HepG2 (cell line): ENCODE measurements around the gene SHANK3. TPM values are rescaled to one million over a fixed set of nuclear protein-coding genes. Genes with fewer than 3 reads are reported as not detected.

ENCODE experiments used
- ATAC-seq: fragments of 200-7000 bp; cut with Tn5 transposase; 3 replicates; pipeline ENCODE4 v1.9.1; 2020; ENCODE audit warnings: mild to moderate bottlenecking, moderate library complexity
- BruUV-seq: library from RNA; stranded (reverse); fragments of 400-500 nt; replicated peaks from 2 replicates; lab custom pipeline; 2021; lab: Mats Ljungman, UMichigan
- CTCF ChIA-PET: fragments of 300-600 bp; formaldehyde crosslinking; extraction: SDS; loops from one replicate; lab custom pipeline; 2021; ENCODE audit warnings: low total read pairs, inconsistent platforms, low intra/inter-chr PET ratio; lab: Yijun Ruan, JAX
- POLR2A ChIA-PET: fragments of 350-600 bp; sonication (Branson Sonifier 250); formaldehyde crosslinking; loops from one replicate; lab custom pipeline; 2020; ENCODE audit warnings: antibody characterized with exemption, inconsistent platforms; lab: Yijun Ruan, JAX
- DNase-seq: peaks from one replicate; pipeline ENCODE4 v3.0.0-alpha.2; 2015; ENCODE audit warnings: low spot score
- FAIRE-seq: peaks from 3 replicates; lab custom pipeline; 2011; peaks lifted over from hg19 to GRCh38; lab: Jason Lieb, UNC
- H2AFZ ChIP-seq: one replicate; pipeline ENCODE4 v1.6.1; 2011; ENCODE audit warnings: low read length, inconsistent platforms
- H3K27ac ChIP-seq: fragments of 300-600 bp; 3 replicates; pipeline ENCODE4 v1.8.0; 2011; ENCODE audit warnings: mixed run types, mild to moderate bottlenecking, mixed read lengths, low read length, inconsistent platforms; ENCODE audit not compliant: insufficient read depth; ENCODE audit errors: extremely low read length
- H3K27me3 ChIP-seq, 2 experiments: fragments of 200-600 bp in 1 of 2; 2 replicates in 1 of 2; 3 replicates in 1 of 2; pipeline versions ENCODE4 v1.6.0 to v1.8.0; 2011; ENCODE audit warnings: low read length in 2 of 2, mild to moderate bottlenecking in 2 of 2, moderate library complexity in 2 of 2, inconsistent platforms in 1 of 2; ENCODE audit not compliant: insufficient read depth in 2 of 2, control insufficient read depth in 1 of 2
- H3K36me3 ChIP-seq, 2 experiments: fragments of 200-600 bp in 1 of 2; replicated peaks in 1 of 2; 2 replicates in 1 of 2; 3 replicates in 1 of 2; pipeline versions ENCODE4 v1.5.1 to v1.8.0; 2011; ENCODE audit warnings: low read length in 2 of 2, inconsistent platforms in 1 of 2; ENCODE audit not compliant: insufficient read depth in 2 of 2, control insufficient read depth in 1 of 2
- H3K4me1 ChIP-seq: 2 replicates; pipeline ENCODE4 v1.5.1; 2012; ENCODE audit warnings: low read length, inconsistent platforms; ENCODE audit not compliant: insufficient read depth
- H3K4me2 ChIP-seq: 2 replicates; pipeline ENCODE4 v1.6.0; 2011; ENCODE audit warnings: low read depth, low read length, inconsistent platforms
- H3K4me3 ChIP-seq, 3 experiments: fragments of 200-600 bp in 1 of 3; sonication (generic), shearing (Covaris generic) in 1 of 3; replicated peaks in 1 of 3; 2 replicates each; pipeline ENCODE4 v1.5.1; 2011 to 2016; ENCODE audit warnings: low read length in 3 of 3, inconsistent platforms in 2 of 3, low read depth in 2 of 3, mild to moderate bottlenecking in 2 of 3, control low read depth in 1 of 3, mixed read lengths in 1 of 3; ENCODE audit not compliant: insufficient read depth in 1 of 3
- H3K79me2 ChIP-seq: one replicate; pipeline ENCODE4 v1.6.1; 2011; ENCODE audit warnings: low read length, inconsistent platforms; ENCODE audit not compliant: insufficient read depth
- H3K9ac ChIP-seq: 2 replicates; pipeline ENCODE4 v1.6.0; 2011; ENCODE audit warnings: mild to moderate bottlenecking, low read depth, low read length, inconsistent platforms; ENCODE audit not compliant: insufficient read depth
- H3K9me3 ChIP-seq: 2 replicates; pipeline ENCODE4 v1.5.1; 2012; ENCODE audit warnings: mild to moderate bottlenecking, low read length
- H4K20me1 ChIP-seq: 2 replicates; pipeline ENCODE4 v1.6.0; 2011; ENCODE audit warnings: inconsistent platforms, mild to moderate bottlenecking, low read length, moderate library complexity; ENCODE audit not compliant: insufficient read depth
- ARID4A ChIP-seq: sonication (generic); formaldehyde crosslinking; IDR thresholded peaks from 2 replicates; pipeline ENCODE4 v1.5.0; 2020; ENCODE audit warnings: mild to moderate bottlenecking, missing genetic modification reagents, borderline replicate concordance
- BHLHE40 ChIP-seq: IDR thresholded peaks from 2 replicates; pipeline ENCODE4 v1.6.1; 2011; ENCODE audit warnings: low read length, improper control_type of control experiment
- BRCA1 ChIP-seq: sonication (generic); formaldehyde crosslinking; IDR thresholded peaks from 2 replicates; pipeline ENCODE4 v1.4.0; 2020; ENCODE audit warnings: missing genetic modification reagents
- ETV5 ChIP-seq: IDR thresholded peaks from 2 replicates; pipeline ENCODE4 v1.6.1; 2018; ENCODE audit warnings: missing biosample characterization, missing genetic modification reagents, inconsistent platforms, borderline replicate concordance
- FOXK2 ChIP-seq: fragments of 450-650 bp; IDR thresholded peaks from 2 replicates; pipeline ENCODE4 v1.6.1; 2016
- FOXO1 ChIP-seq: sonication (generic); formaldehyde crosslinking; IDR thresholded peaks from 2 replicates; pipeline ENCODE4 v1.4.0; 2020; ENCODE audit warnings: missing genetic modification reagents
- HOXA5 ChIP-seq: sonication (generic); formaldehyde crosslinking; IDR thresholded peaks from 2 replicates; pipeline ENCODE4 v1.4.0; 2020; ENCODE audit warnings: missing genetic modification reagents
- KDM2A ChIP-seq: sonication (generic); formaldehyde crosslinking; IDR thresholded peaks from 2 replicates; pipeline ENCODE4 v1.4.0; 2020; ENCODE audit warnings: low read depth, missing genetic modification reagents, borderline replicate concordance
- NFYC ChIP-seq: IDR thresholded peaks from 2 replicates; pipeline ENCODE4 v1.6.1; 2016; ENCODE audit warnings: missing genetic modification reagents, missing compliant biosample characterization
- TARDBP ChIP-seq: sonication (generic); formaldehyde crosslinking; IDR thresholded peaks from 2 replicates; pipeline ENCODE4 v1.8.0; 2022; ENCODE audit warnings: mild to moderate bottlenecking, missing genetic modification reagents
- ZNF160 ChIP-seq: sonication (generic); formaldehyde crosslinking; IDR thresholded peaks from 2 replicates; pipeline ENCODE4 v1.8.0; 2022; ENCODE audit warnings: mild to moderate bottlenecking, inconsistent platforms, missing genetic modification reagents
- ZNF331 ChIP-seq: sonication (generic); formaldehyde crosslinking; IDR thresholded peaks from 2 replicates; pipeline ENCODE4 v1.4.0; 2020; ENCODE audit warnings: missing genetic modification reagents
- ZNF512 ChIP-seq: sonication (generic); formaldehyde crosslinking; IDR thresholded peaks from 2 replicates; pipeline ENCODE4 v1.4.0; 2020; ENCODE audit warnings: mild to moderate bottlenecking, missing genetic modification reagents
- WGBS: methylation state at CpG from one replicate; pipeline ENCODE4 v1.1.6; 2017; ENCODE audit warnings: low lambda C conversion rate; 5-methylcytosine and 5-hydroxymethylcytosine counted together
- in situ Hi-C: cut with HindIII; loops from 2 replicates; pipeline ENCODE4 v1.10.0; 2017; ENCODE audit warnings: low pct_unique_long_range_greater_than_20kb; ENCODE audit not compliant: extremely low pct_ligation_motif_present
- intact Hi-C: fragments of 100-400 bp; cut with micrococcal nuclease; formaldehyde crosslinking; loops from one replicate; pipeline ENCODE4 v1.10.0; 2022; ENCODE audit not compliant: unreplicated experiment
- polyA plus RNA-seq, 8 experiments: library from polyadenylated mRNA; depleted of rRNA in 3 of 8; stranded (reverse) in 7 of 8; unstranded in 1 of 8; fragments of >200 nt; fragmentation: Illumina TruSeq in 4 of 8; extraction: Trizol in 4 of 8; gene quantifications; 2 replicates each; pipeline versions ENCODE4 v1.2.1 to v1.2.3, GENCODE V29; 2011 to 2016; ENCODE audit warnings: low read depth in 4 of 8, missing spikeins in 1 of 8, mixed read lengths in 1 of 8; ENCODE audit not compliant: insufficient read depth in 1 of 8
- total RNA-seq, 5 experiments: library from RNA; depleted of rRNA; stranded (reverse); fragments of >200 nt; fragmentation: Illumina TruSeq; extraction: Trizol; gene quantifications; 2 replicates each; pipeline ENCODE4 v1.2.3, GENCODE V29; 2016; ENCODE audit warnings: low read depth in 1 of 5

SHANK3 gene
- total and polyA plus RNA-seq, 2 of the 13 experiments (the other 11 are each of a cell fraction or from before 2014, with no cell fraction given) = 2.9 to 4.6 TPM

GRCh38 chr22:50671641-50672040 is 982 bp upstream of the SHANK3 start:
- no peaks in the 10 kb centered on the region for H3K36me3 ChIP-seq
- intact Hi-C loops (no loop called here), in situ Hi-C loops (no loop called here)
- no peak overlapping the region for H3K4me3 ChIP-seq
- FAIRE-seq (no peak), DNase-seq (no peak), ATAC-seq (no peak; the same call in 2 of the 3 replicates)
- peaks cover 36% of the 10 kb centered on the region for H3K4me1 ChIP-seq
- no peak overlapping the region for H3K4me2 ChIP-seq
- no peaks in the 10 kb centered on the region for H3K79me2 ChIP-seq
- ChIA-PET CTCF (no interaction called here), POLR2A (no interaction called here)
- no peak overlapping the region for H3K27ac ChIP-seq
- TF ChIP-seq FOXK2 = no peak
- TF ChIP-seq ARID4A (CRISPR knock-in tag) = 0 out of 2 replicates have a peak, but pooled peaks have one; percentile 2
- TF ChIP-seq ZNF331 = no peak
- H3K9me3 ChIP-seq = no peaks in the 10 kb centered on the region
- WGBS = 34% methylated on average over 11 of the region's 11 CpGs
- H2AFZ ChIP-seq = no peak overlapping the region
- H3K27me3 ChIP-seq = peaks cover 2 to 20% of the 10 kb centered on the region in 2 experiments; a peak in 3 of 5 replicates
- H3K9ac ChIP-seq = no peak overlapping the region
- H4K20me1 ChIP-seq = no peaks in the 10 kb centered on the region
- BruUV-seq = no TSS peak

DNA sequence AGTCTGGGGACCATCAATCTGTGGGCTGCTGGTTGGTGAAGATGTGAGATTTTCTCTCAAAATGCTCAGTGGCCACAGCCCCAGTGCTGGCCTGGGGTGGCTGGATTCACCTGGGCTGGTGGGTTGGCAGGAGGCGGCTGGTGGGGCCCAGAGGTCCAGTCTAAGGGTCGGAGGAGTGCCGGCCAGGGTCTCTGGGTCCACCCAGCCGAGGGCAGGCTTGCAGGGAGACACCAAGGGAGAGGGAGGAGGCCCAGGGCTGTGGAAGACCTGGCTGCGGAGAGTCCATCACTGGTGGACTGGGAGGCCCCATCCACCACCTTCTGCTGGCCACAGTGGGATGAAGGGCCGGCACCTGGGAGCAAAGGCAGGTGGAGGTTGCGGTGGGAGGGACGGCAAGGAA is 582 bp upstream of the SHANK3 start:
- H3K4me1 ChIP-seq = peaks cover 40% of the 10 kb centered on the region
- no TSS peak for BruUV-seq
- TF ChIP-seq KDM2A (CRISPR knock-in tag) (no peak), ZNF160 (CRISPR knock-in tag) (no peak), TARDBP (CRISPR knock-in tag) (no peak), ZNF512 (CRISPR knock-in tag) (no peak), BHLHE40 (no peak), ETV5 (CRISPR knock-in tag) (no peak), BRCA1 (no peak), FOXO1 (CRISPR knock-in tag) (no peak), NFYC (no peak), HOXA5 (CRISPR knock-in tag) (no peak)

More for the DNA sequence above, 582 bp upstream of the SHANK3 start:
- Histone ChIP-seq H3K36me3 (no peaks in the 10 kb centered on the region), H4K20me1 (no peaks in the 10 kb centered on the region), H3K27me3 (peaks cover 2 to 20% of the 10 kb centered on the region in 2 experiments; a peak in 3 of 5 replicates), H3K27ac (no peak overlapping the region), H3K79me2 (no peaks in the 10 kb centered on the region), H2AFZ (no peak overlapping the region), H3K9ac (no peak overlapping the region), H3K4me2 (0 out of 2 replicates have a peak overlapping the region, but pooled peaks have one; percentile 59), H3K4me3 (no peak overlapping the region; a peak in 1 of 6 replicates), H3K9me3 (no peaks in the 10 kb centered on the region)
- ATAC-seq (peak; percentile 21), FAIRE-seq (no peak), DNase-seq (no peak)
- 41% methylated on average over 5 of the region's 8 CpGs for WGBS
- in situ Hi-C loops = no loop called here
- intact Hi-C loops = no loop called here
- CTCF ChIA-PET = no interaction called here
- POLR2A ChIA-PET = no interaction called here
